K562 (cell line): ENCODE data around the gene SUMF1. TPM values are rescaled to one million over a fixed set of nuclear protein-coding genes. Genes with fewer than 3 reads are reported as not detected.

Experiments
- ARNT ChIP-seq, 2 experiments: fragments of 450-650 bp; IDR thresholded peaks; 2 replicates each; pipeline ENCODE4 v1.6.1; 2016; ENCODE audit warnings: mild to moderate bottlenecking in 1 of 2
- BHLHE40 ChIP-seq: IDR thresholded peaks from 2 replicates; pipeline ENCODE4 v1.6.1; 2011; ENCODE audit warnings: low read length, improper control_type of control experiment
- BRF1 ChIP-seq: IDR thresholded peaks from 3 replicates; pipeline ENCODE4 v1.6.1; 2011; ENCODE audit warnings: borderline replicate concordance, mild to moderate bottlenecking; ENCODE audit not compliant: insufficient read length; ENCODE audit errors: extremely low read depth
- BRF2 ChIP-seq: IDR thresholded peaks from 3 replicates; pipeline ENCODE4 v1.6.1; 2011; ENCODE audit warnings: borderline replicate concordance, mild to moderate bottlenecking; ENCODE audit not compliant: insufficient read length, insufficient read depth
- CEBPG ChIP-seq, 3 experiments: fragments of 200-800 bp in 1 of 3; sonication (Bioruptor generic) in 1 of 3; sonication (generic) in 1 of 3; formaldehyde crosslinking in 1 of 3; IDR thresholded peaks in 2 of 3; conservative IDR thresholded peaks in 1 of 3; 2 replicates each; pipeline versions ENCODE4 v1.6.1 to v1.8.0; 2016 to 2022; ENCODE audit warnings: missing compliant biosample characterization in 2 of 3, missing genetic modification characterization in 2 of 3, mild to moderate bottlenecking in 1 of 3, missing genetic modification reagents in 1 of 3
- E2F5 ChIP-seq: sonication (generic); formaldehyde crosslinking; IDR thresholded peaks from 2 replicates; pipeline ENCODE4 v1.8.0; 2022; ENCODE audit warnings: mild to moderate bottlenecking, missing genetic modification reagents
- EHMT2 ChIP-seq: fragments of 450-650 bp; IDR thresholded peaks from 2 replicates; pipeline ENCODE4 v1.6.1; 2018; ENCODE audit warnings: antibody characterized with exemption
- HNRNPL ChIP-seq: fragments of 200-400 bp; formaldehyde crosslinking; IDR thresholded peaks from 2 replicates; pipeline ENCODE4 v1.6.1; 2017; ENCODE audit warnings: low read depth, mild to moderate bottlenecking, low read length
- MAFF ChIP-seq: IDR thresholded peaks from 2 replicates; pipeline ENCODE4 v1.6.1; 2012; ENCODE audit warnings: low read length, improper control_type of control experiment
- MED1 ChIP-seq: sonication (generic); formaldehyde crosslinking; IDR thresholded peaks from 2 replicates; pipeline ENCODE4 v1.8.1; 2023; ENCODE audit warnings: missing genetic modification reagents, borderline replicate concordance
- MYC ChIP-seq, 2 experiments: fragments of 250-450 bp in 1 of 2; sonication (Bioruptor Pico) in 1 of 2; IDR thresholded peaks; 2 replicates each; pipeline versions ENCODE4 v1.5.1 to v1.6.1; 2012 to 2021; ENCODE audit warnings: low read depth in 2 of 2, borderline replicate concordance in 1 of 2, improper control_type of control experiment in 1 of 2, low read length in 1 of 2, mild to moderate bottlenecking in 1 of 2, moderate library complexity in 1 of 2
- NFE2 ChIP-seq: IDR thresholded peaks from 2 replicates; pipeline ENCODE4 v1.6.1; 2014; ENCODE audit warnings: antibody characterized with exemption, low read depth
- NFE2L1 ChIP-seq: fragments of 450-650 bp; IDR thresholded peaks from 2 replicates; pipeline ENCODE4 v1.6.1; 2016; ENCODE audit warnings: missing genetic modification characterization, low read depth, mild to moderate bottlenecking, missing compliant biosample characterization, moderate library complexity, borderline replicate concordance
- PHF20 ChIP-seq: fragments of 450-650 bp; IDR thresholded peaks from 2 replicates; pipeline ENCODE4 v1.6.1; 2018; ENCODE audit not compliant: partially characterized antibody
- POLR2B ChIP-seq: fragments of 450-650 bp; IDR thresholded peaks from 2 replicates; pipeline ENCODE4 v1.6.1; 2018; ENCODE audit warnings: low read depth; ENCODE audit not compliant: partially characterized antibody
- STAT5B ChIP-seq: fragments of 250-450 bp; sonication (Bioruptor Pico); IDR thresholded peaks from 2 replicates; pipeline ENCODE4 v1.8.0; 2021; ENCODE audit warnings: mild to moderate bottlenecking, inconsistent platforms
- YY1 ChIP-seq, 3 experiments: IDR thresholded peaks; 2 replicates each; pipeline ENCODE4 v1.6.1; 2011; ENCODE audit warnings: low read length in 2 of 3, mild to moderate bottlenecking in 2 of 3, moderate library complexity in 2 of 3, borderline replicate concordance in 1 of 3, control low read depth in 1 of 3, low read depth in 1 of 3; ENCODE audit not compliant: insufficient read depth in 3 of 3, insufficient replicate concordance in 2 of 3, control insufficient read depth in 1 of 3, insufficient read length in 1 of 3; ENCODE audit errors: extremely low read depth in 1 of 3
- ZBTB26 ChIP-seq: fragments of 450-650 bp; formaldehyde crosslinking; IDR thresholded peaks from 2 replicates; pipeline ENCODE4 v1.4.0; 2022; ENCODE audit warnings: missing genetic modification characterization
- ZKSCAN1 ChIP-seq: fragments of 150-350 bp; IDR thresholded peaks from 2 replicates; pipeline ENCODE4 v1.6.1; 2016; ENCODE audit warnings: low read depth, low read length
- ZNF239 ChIP-seq: fragments of 250-450 bp; sonication (Bioruptor Pico); IDR thresholded peaks from 2 replicates; pipeline ENCODE4 v1.4.0; 2020; ENCODE audit warnings: mild to moderate bottlenecking
- ZNF24 ChIP-seq: fragments of 450-650 bp; IDR thresholded peaks from 2 replicates; pipeline ENCODE4 v1.6.1; 2016
- ZNF316 ChIP-seq: fragments of 450-650 bp; IDR thresholded peaks from 2 replicates; pipeline ENCODE4 v1.6.1; 2016
- ZNF639 ChIP-seq, 2 experiments: fragments of 200-800 bp in 1 of 2; sonication (Bioruptor generic) in 1 of 2; sonication (generic) in 1 of 2; formaldehyde crosslinking in 1 of 2; IDR thresholded peaks in 1 of 2; conservative IDR thresholded peaks in 1 of 2; 2 replicates each; pipeline versions ENCODE4 v1.5.0 to v1.6.1; 2016 to 2020; ENCODE audit warnings: missing compliant biosample characterization in 1 of 2, missing genetic modification characterization in 1 of 2, missing genetic modification reagents in 1 of 2
- ZNF707 ChIP-seq: fragments of 250-450 bp; sonication (Bioruptor Pico); conservative IDR thresholded peaks from 2 replicates; pipeline ENCODE4 v1.8.0; 2022; ENCODE audit warnings: inconsistent platforms, mild to moderate bottlenecking, moderate library complexity
- polyA plus RNA-seq, 8 experiments: library from polyadenylated mRNA; depleted of rRNA in 4 of 8; stranded (reverse) in 5 of 8; unstranded in 3 of 8; fragments of >200 nt; fragmentation: Nextera tagmentation in 2 of 8; fragmentation: Illumina TruSeq in 1 of 8; extraction: Ambion mirVana in 2 of 8; extraction: Trizol in 1 of 8; gene quantifications; 2 replicates each; pipeline versions ENCODE4 v1.2.1 to v1.2.3, GENCODE V29; 2011 to 2014; ENCODE audit warnings: inconsistent platforms in 1 of 8, missing spikeins in 1 of 8
- total RNA-seq, 7 experiments: library from RNA; depleted of rRNA in 6 of 7; stranded (reverse); fragments of >200 nt in 6 of 7; fragmentation: Illumina TruSeq in 2 of 7; extraction: Trizol in 2 of 7; gene quantifications; 2 replicates each; pipeline versions ENCODE4 v1.2.1 to v1.2.3, GENCODE V29; 2011 to 2021; ENCODE audit warnings: low replicate concordance in 1 of 7

SUMF1 gene
- total and polyA plus RNA-seq, 9 of the 15 experiments (the other 6 are each of a cell fraction or from before 2014, with no cell fraction given) = 1.3 to 7.4 (median 4.2) TPM

- no peak for TF ChIP-seq CEBPG (CRISPR knock-in tag; IDR thresholded peaks at IDR 0.05)
- TF ChIP-seq CEBPG (tag; conservative IDR thresholded peaks at IDR 0.05 in 1 of 2, IDR thresholded peaks at IDR 0.05 in 1 of 2) = peak; percentile 84 to 98
- peak; percentile 46; the same call in 1 of the 2 replicates for TF ChIP-seq NFE2L1
- no peak for TF ChIP-seq YY1 (IDR thresholded peaks at IDR 0.05; ENCODE audit: borderline replicate concordance in 1 of 3, control insufficient read depth in 1 of 3, extremely low read depth in 1 of 3, insufficient read depth in 3 of 3, insufficient read length in 1 of 3, insufficient replicate concordance in 2 of 3, low read depth in 1 of 3, low read length in 2 of 3)
- no peak for TF ChIP-seq POLR2B
- TF ChIP-seq ZNF24 = no peak
- no peak for TF ChIP-seq MED1 (CRISPR knock-in tag)
- no peak for TF ChIP-seq ZNF239 (CRISPR knock-in tag)
- TF ChIP-seq PHF20 = no peak
- peak; percentile 81 for TF ChIP-seq MAFF
- TF ChIP-seq ZNF639 (CRISPR knock-in tag; conservative IDR thresholded peaks at IDR 0.05 in 1 of 2, IDR thresholded peaks at IDR 0.05 in 1 of 2) = no peak
- no peak for TF ChIP-seq BRF2
- TF ChIP-seq NFE2 = peak; percentile 94
- TF ChIP-seq ZBTB26 (CRISPR knock-in tag) = no peak
- TF ChIP-seq MYC (IDR thresholded peaks at IDR 0.05; ENCODE audit: low read depth, low read length) = peak; percentile 55; the same call in 1 of the 2 replicates
- no peak for TF ChIP-seq MYC (CRISPR knock-in tag; IDR thresholded peaks at IDR 0.05; ENCODE audit: borderline replicate concordance, low read depth)
- peak in 1 of 2 experiments; percentile 37; a peak in 1 of 4 replicates for TF ChIP-seq ARNT (IDR thresholded peaks at IDR 0.05)
- no peak for TF ChIP-seq BHLHE40
- TF ChIP-seq ZNF316 = peak; percentile 93
- TF ChIP-seq E2F5 (CRISPR knock-in tag) = no peak
- no peak for TF ChIP-seq HNRNPL
- peak; percentile 48; the same call in 1 of the 2 replicates for TF ChIP-seq EHMT2
- no peak for TF ChIP-seq ZKSCAN1
- TF ChIP-seq STAT5B (CRISPR knock-in tag) = no peak
- no peak for TF ChIP-seq ZNF707 (CRISPR knock-in tag)
- TF ChIP-seq BRF1 = no peak
These were observed 144.4 kb downstream of the SUMF1 start (continued) for GRCh38 chr3:4322635-4323034.
